HCT116 (cell line): ENCODE data around the gene TAF11.
"Not testable (repeated sequence)": the region's sequence is repeated elsewhere in the genome, so short reads cannot be mapped to it uniquely, and the experiment has no call there.

Experiments
- CEBPB ChIP-seq: IDR thresholded peaks from 2 replicates; pipeline ENCODE4 v1.6.1; 2012; ENCODE audit warnings: low read depth
- CTCF ChIP-seq, 3 experiments: fragments of 200-600 bp in 1 of 3; sonication (generic) in 1 of 3; IDR thresholded peaks in 2 of 3; conservative IDR thresholded peaks in 1 of 3; 2 replicates each; pipeline ENCODE4 v1.5.1; 2012 to 2017; ENCODE audit warnings: low read depth in 2 of 3, low read length in 2 of 3, antibody characterized with exemption in 1 of 3, borderline replicate concordance in 1 of 3, control low read depth in 1 of 3, mild to moderate bottlenecking in 1 of 3, mixed read lengths in 1 of 3, mixed run types in 1 of 3, moderate library complexity in 1 of 3; ENCODE audit not compliant: insufficient read depth in 1 of 3
- EGR1 ChIP-seq: IDR thresholded peaks from 2 replicates; pipeline ENCODE4 v1.6.1; 2012; ENCODE audit warnings: low read depth
- EZH2 ChIP-seq: fragments of 200-600 bp; sonication (generic); IDR thresholded peaks from 2 replicates; pipeline ENCODE4 v1.6.1; 2017; ENCODE audit warnings: antibody characterized with exemption, mixed run types
- EZH2phosphoT487 ChIP-seq: fragments of 200-600 bp; IDR thresholded peaks from 2 replicates; pipeline ENCODE4 v1.6.1; 2018; ENCODE audit warnings: antibody characterized with exemption, borderline replicate concordance
- JUND ChIP-seq: IDR thresholded peaks from 2 replicates; pipeline ENCODE4 v1.6.1; 2012
- MAX ChIP-seq: IDR thresholded peaks from 2 replicates; pipeline ENCODE4 v1.6.1; 2012
- POLR2A ChIP-seq: IDR thresholded peaks from 2 replicates; pipeline ENCODE4 v1.7.0; 2011; ENCODE audit warnings: borderline replicate concordance; ENCODE audit not compliant: insufficient read depth, insufficient read length; ENCODE audit errors: extremely low read depth
- POLR2AphosphoS5 ChIP-seq: IDR thresholded peaks from 2 replicates; pipeline ENCODE4 v1.6.1; 2011; ENCODE audit warnings: mild to moderate bottlenecking, low read depth, low read length, moderate library complexity
- RAD21 ChIP-seq: IDR thresholded peaks from 2 replicates; pipeline ENCODE4 v1.6.1; 2012; ENCODE audit warnings: low read depth, mild to moderate bottlenecking
- TCF7L2 ChIP-seq: IDR thresholded peaks from 2 replicates; pipeline ENCODE4 v1.7.0; 2011; ENCODE audit warnings: borderline replicate concordance, inconsistent platforms; ENCODE audit not compliant: insufficient read depth, insufficient read length; ENCODE audit errors: extremely low read depth
- ZFX ChIP-seq: fragments of 450-650 bp; IDR thresholded peaks from 2 replicates; pipeline ENCODE4 v1.6.1; 2017
- TF ChIP-seq, protein P1 (sequence below): IDR thresholded peaks from 2 replicates; pipeline ENCODE4 v1.6.1; 2011; ENCODE audit warnings: mild to moderate bottlenecking, low read length, moderate library complexity; ENCODE audit not compliant: insufficient replicate concordance; ENCODE audit errors: extremely low read depth
- TF ChIP-seq, protein P2 (sequence below): IDR thresholded peaks from 2 replicates; pipeline ENCODE4 v1.6.1; 2012; ENCODE audit warnings: low read depth

DNA sequence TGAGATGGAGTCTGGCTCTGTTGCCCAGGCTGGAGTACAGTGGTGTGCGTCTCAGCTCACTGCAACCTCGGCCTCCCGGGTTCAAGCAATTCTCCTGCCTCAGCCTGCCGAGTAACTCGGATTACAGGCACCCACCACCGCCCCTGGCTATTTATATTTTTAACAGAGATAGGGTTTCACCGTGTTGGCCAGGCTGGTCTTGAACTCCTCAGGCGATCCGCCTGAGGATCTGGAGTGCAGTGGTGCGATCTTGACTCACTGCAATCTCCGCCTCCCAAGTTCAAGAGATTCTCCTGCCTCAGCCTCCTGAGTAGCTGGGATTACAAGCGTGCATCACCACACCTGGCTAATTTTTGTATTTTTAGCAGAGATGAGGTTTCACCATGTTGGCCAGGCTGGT is 44.4 kb upstream of the TAF11 start:
- TF ChIP-seq, protein P1, sequence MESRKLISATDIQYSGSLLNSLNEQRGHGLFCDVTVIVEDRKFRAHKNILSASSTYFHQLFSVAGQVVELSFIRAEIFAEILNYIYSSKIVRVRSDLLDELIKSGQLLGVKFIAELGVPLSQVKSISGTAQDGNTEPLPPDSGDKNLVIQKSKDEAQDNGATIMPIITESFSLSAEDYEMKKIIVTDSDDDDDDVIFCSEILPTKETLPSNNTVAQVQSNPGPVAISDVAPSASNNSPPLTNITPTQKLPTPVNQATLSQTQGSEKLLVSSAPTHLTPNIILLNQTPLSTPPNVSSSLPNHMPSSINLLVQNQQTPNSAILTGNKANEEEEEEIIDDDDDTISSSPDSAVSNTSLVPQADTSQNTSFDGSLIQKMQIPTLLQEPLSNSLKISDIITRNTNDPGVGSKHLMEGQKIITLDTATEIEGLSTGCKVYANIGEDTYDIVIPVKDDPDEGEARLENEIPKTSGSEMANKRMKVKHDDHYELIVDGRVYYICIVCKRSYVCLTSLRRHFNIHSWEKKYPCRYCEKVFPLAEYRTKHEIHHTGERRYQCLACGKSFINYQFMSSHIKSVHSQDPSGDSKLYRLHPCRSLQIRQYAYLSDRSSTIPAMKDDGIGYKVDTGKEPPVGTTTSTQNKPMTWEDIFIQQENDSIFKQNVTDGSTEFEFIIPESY: not testable (repeated sequence)
- TF ChIP-seq CTCF (IDR thresholded peaks at IDR 0.05 in 2 of 3, conservative IDR thresholded peaks at IDR 0.05 in 1 of 3; ENCODE audit: borderline replicate concordance in 1 of 3, insufficient read depth in 1 of 3, low read depth in 2 of 3, low read length in 2 of 3); ZFX; EZH2; RAD21; POLR2AphosphoS5; POLR2A; MAX; EZH2phosphoT487; EGR1; CEBPB; JUND; TCF7L2: not testable (repeated sequence)
- TF ChIP-seq, protein P2, sequence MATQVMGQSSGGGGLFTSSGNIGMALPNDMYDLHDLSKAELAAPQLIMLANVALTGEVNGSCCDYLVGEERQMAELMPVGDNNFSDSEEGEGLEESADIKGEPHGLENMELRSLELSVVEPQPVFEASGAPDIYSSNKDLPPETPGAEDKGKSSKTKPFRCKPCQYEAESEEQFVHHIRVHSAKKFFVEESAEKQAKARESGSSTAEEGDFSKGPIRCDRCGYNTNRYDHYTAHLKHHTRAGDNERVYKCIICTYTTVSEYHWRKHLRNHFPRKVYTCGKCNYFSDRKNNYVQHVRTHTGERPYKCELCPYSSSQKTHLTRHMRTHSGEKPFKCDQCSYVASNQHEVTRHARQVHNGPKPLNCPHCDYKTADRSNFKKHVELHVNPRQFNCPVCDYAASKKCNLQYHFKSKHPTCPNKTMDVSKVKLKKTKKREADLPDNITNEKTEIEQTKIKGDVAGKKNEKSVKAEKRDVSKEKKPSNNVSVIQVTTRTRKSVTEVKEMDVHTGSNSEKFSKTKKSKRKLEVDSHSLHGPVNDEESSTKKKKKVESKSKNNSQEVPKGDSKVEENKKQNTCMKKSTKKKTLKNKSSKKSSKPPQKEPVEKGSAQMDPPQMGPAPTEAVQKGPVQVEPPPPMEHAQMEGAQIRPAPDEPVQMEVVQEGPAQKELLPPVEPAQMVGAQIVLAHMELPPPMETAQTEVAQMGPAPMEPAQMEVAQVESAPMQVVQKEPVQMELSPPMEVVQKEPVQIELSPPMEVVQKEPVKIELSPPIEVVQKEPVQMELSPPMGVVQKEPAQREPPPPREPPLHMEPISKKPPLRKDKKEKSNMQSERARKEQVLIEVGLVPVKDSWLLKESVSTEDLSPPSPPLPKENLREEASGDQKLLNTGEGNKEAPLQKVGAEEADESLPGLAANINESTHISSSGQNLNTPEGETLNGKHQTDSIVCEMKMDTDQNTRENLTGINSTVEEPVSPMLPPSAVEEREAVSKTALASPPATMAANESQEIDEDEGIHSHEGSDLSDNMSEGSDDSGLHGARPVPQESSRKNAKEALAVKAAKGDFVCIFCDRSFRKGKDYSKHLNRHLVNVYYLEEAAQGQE: not testable (repeated sequence)
